GM10248 (cell line): ENCODE results near the gene CARD11.

Source experiments
- CTCF ChIA-PET: fragments of 300-600 bp; sonication (Branson Sonifier 250); formaldehyde crosslinking; extraction: SDS; loops from one replicate; lab custom pipeline; 2021; ENCODE audit warnings: antibody characterized with exemption; lab: Yijun Ruan, JAX
- POLR2A ChIA-PET: fragments of 350-650 bp; sonication (Branson Sonifier 250); formaldehyde crosslinking; extraction: SDS; loops from one replicate; lab custom pipeline; 2020; ENCODE audit warnings: antibody characterized with exemption; lab: Yijun Ruan, JAX
- DNase-seq: peaks from one replicate; pipeline ENCODE4 v3.0.0; 2012; ENCODE audit errors: extremely low spot score
- TF ChIP-seq, protein P1 (sequence below): IDR thresholded peaks from 2 replicates; pipeline ENCODE4 v1.5.1; 2012; ENCODE audit warnings: mild to moderate bottlenecking, low read depth; ENCODE audit errors: extremely low read depth, missing control alignments, control extremely low read depth

Gene CARD11

DNA sequence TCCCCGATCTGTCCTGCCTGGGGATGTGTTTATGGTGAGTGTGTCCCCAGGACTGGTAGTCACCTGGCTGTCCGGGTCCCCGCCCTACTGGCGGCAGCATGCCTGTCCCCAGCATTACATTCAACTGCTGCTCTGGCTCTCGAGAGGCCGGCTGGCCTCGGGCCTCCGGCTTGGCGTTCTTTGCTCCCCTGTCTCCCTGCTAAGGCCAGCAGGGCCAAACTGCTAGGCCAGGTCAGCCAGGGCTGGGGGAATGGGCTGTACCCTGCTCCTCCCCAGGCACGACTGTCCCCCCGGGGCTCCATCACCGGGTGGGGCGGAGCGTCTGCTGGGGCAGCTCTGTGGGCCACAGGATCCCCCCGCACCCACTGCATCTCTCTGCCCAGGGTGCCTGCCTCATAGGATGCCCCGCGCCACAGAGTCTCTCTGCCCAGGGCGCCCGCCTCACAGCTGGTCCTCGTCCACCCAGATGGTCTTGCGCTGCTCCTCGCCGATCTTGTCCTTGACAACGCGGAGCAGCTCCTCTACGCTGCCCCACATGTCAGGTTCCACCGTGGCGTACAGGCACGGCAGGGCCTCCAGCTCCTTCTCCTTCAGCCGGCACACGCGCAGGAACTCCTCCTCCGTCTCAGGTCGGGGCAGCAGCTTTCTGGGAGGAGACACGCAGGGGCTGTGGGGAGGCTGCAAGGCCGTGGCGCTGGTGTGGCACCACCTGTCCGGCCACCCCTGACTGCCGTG is 137.3 kb downstream of the CARD11 start:
- POLR2A ChIA-PET: no interaction called here
- DNase-seq: no peak
- CTCF ChIA-PET: interaction anchor here (0.9 kb wide), 1 partner anchor 42 kb away, joined by 3 read pairs; no protein-coding TSS in a partner anchor
- TF ChIP-seq, protein P1, sequence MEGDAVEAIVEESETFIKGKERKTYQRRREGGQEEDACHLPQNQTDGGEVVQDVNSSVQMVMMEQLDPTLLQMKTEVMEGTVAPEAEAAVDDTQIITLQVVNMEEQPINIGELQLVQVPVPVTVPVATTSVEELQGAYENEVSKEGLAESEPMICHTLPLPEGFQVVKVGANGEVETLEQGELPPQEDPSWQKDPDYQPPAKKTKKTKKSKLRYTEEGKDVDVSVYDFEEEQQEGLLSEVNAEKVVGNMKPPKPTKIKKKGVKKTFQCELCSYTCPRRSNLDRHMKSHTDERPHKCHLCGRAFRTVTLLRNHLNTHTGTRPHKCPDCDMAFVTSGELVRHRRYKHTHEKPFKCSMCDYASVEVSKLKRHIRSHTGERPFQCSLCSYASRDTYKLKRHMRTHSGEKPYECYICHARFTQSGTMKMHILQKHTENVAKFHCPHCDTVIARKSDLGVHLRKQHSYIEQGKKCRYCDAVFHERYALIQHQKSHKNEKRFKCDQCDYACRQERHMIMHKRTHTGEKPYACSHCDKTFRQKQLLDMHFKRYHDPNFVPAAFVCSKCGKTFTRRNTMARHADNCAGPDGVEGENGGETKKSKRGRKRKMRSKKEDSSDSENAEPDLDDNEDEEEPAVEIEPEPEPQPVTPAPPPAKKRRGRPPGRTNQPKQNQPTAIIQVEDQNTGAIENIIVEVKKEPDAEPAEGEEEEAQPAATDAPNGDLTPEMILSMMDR: no peak

DNA sequence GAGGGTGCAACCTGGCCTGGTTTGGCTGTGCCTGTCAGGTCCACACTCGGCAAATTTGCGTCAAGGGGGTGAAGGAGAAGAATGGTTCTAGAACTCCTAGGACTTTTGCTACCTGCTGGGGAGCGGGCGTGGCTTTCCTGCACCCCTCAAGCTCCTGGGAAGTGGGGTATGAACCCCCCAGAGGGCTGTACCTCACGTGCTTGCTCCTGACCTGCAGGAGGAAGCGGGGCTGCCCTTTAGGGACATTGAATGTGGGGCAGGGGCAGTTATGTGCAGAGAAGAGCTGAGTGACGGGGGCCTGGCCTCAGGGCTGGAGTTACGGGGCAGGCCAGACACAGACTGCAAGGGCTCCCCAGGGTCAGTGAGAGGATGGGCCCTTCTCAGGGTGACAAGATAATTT is 138.2 kb downstream of the CARD11 start:
- no peak for DNase-seq
- ChIA-PET CTCF (no interaction called here), POLR2A (no interaction called here)
- TF ChIP-seq, protein P1: no peak

DNA sequence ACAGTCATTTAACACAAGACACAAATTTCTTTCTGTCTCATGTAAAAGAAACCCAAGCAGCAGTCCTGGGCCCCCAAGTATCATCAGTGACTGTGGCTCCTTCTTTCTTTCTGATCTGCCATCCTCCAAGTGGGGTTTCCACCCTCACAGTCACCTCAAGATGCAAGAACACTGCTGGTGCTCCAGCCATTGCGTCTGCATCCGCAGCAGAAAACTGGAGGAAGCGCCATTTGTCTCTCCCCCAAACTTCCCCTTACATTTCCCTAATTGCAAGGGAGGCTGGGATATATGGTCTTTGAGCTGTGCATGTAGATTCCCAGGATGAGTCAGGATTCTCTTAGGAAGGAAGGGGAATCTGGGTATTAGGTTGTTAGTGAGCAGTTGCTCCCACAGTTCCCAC is 138.6 kb downstream of the CARD11 start:
- TF ChIP-seq, protein P1: no peak
- ChIA-PET POLR2A (no interaction called here), CTCF (no interaction called here)
- DNase-seq: no peak

DNA sequence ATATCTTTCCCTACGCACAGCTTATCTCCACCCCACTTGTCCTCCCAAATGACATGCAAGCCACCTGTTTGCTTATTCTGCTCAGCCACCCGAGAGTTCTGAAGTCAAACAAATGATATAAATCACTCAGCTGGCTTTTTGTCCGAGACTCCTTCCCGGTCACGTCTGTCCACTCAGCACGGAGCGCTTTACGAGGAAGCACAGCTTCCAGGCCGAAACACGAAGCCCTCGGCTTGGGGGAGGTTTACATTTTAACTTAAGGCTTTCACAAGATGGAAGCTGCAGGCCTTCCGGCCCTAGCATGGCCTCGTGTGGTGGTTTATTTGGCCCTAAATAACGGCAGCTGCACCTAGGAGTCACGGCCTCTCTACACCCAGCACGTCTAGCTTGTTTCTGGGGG is 139.5 kb downstream of the CARD11 start:
- ChIA-PET POLR2A (no interaction called here), CTCF (interaction anchor here (1.4 to 1.6 kb wide), 3 partner anchors 9 to 161 kb away, joined by 4 read pairs; no protein-coding TSS in a partner anchor)
- DNase-seq: no peak
- TF ChIP-seq, protein P1: no peak

DNA sequence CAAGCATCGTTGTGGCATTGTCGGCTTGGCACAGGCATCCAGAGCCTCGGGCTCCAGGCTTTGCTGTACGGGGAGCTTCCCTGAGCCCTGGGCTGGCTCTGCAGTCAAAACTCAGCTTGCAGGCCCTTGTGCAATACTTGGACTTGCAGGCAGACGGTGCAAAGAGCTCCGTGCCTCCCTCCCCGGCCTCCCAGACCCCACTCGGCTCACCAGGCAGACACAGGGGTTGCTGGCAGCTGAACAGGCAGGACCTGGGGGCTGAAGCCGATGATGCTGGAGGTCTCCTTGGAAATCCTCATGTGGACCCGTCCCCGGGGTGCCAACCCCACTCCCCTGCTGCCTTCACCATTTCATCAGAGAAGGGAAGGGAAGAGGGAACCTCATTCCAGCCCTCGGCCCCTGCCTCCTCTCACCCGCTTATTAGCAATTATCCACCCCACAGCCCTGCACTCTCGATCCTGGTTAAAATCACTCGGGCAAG is 139.9 kb downstream of the CARD11 start:
- ChIA-PET POLR2A (no interaction called here), CTCF (interaction anchor here (1.0 to 1.6 kb wide), 4 partner anchors 9 to 251 kb away, joined by 3 to 4 read pairs (median 4); no protein-coding TSS in a partner anchor)
- TF ChIP-seq, protein P1: no peak
- DNase-seq: no peak

DNA sequence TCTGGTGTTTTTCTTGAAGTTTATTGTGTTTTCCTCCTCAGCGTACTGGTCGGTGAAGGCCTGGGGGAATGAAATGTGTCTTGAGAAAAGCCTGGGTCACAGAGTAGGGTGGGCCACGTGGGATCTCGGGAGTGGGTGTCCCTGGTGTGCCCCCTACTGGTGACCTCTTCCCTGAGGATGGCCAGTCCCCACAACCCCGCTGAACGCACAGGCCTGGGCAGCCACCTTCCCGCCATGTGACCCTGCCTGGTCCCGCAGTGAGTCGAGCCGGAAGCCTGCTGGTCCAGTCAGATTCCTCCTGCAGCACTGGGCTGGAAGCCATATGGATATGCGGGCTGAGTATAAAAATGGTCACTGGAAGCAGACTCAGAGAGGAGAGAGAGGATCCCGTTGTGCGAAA is 146.6 kb downstream of the CARD11 start:
- ChIA-PET CTCF (no interaction called here), POLR2A (interaction anchor here (0.7 kb wide), 1 partner anchor 32 kb away, joined by 10 read pairs; no protein-coding TSS in a partner anchor)
- TF ChIP-seq, protein P1: no peak
- DNase-seq: no peak
